IMR-90 (cell line): ENCODE results near the gene DNM3. TPM values are rescaled to one million over a fixed set of nuclear protein-coding genes. Genes with fewer than 3 reads are reported as not detected.

ENCODE experiments used
- ATAC-seq: fragments of 200-7000 bp; cut with Tn5 transposase; 2 replicates; pipeline ENCODE4 v1.9.1; 2020; ENCODE audit warnings: low read depth, mild to moderate bottlenecking, moderate library complexity
- BruUV-seq: library from RNA; stranded (reverse); fragments of 400-500 nt; replicated peaks from 2 replicates; lab custom pipeline; 2021; lab: Mats Ljungman, UMichigan
- CTCF ChIA-PET: fragments of 300-600 bp; formaldehyde crosslinking; extraction: SDS; loops from one replicate; lab custom pipeline; 2021; ENCODE audit warnings: antibody characterized with exemption; lab: Yijun Ruan, JAX
- POLR2A ChIA-PET: fragments of 300-600 bp; sonication (Branson Sonifier 250); formaldehyde crosslinking; loops from one replicate; lab custom pipeline; 2022; ENCODE audit warnings: antibody characterized with exemption; ENCODE audit not compliant: unreplicated experiment; lab: Charles Lee
- DNase-seq: peaks from one replicate; pipeline ENCODE4 v3.0.0; 2013
- H2AFZ ChIP-seq: replicated peaks from 2 replicates; pipeline ENCODE3; 2013; ENCODE audit warnings: low read length, mild to moderate bottlenecking; ENCODE audit not compliant: poor library complexity
- H2AK5ac ChIP-seq: 2 replicates; pipeline ENCODE4 v1.6.1; 2013; ENCODE audit warnings: low read depth, low read length, inconsistent platforms
- H2AK9ac ChIP-seq: replicated peaks from 2 replicates; pipeline ENCODE3; 2013; ENCODE audit warnings: mild to moderate bottlenecking, low read depth, low read length, moderate library complexity; ENCODE audit not compliant: poor library complexity
- H2BK120ac ChIP-seq: 2 replicates; pipeline ENCODE4 v1.6.1; 2013; ENCODE audit warnings: low read depth, low read length, inconsistent platforms
- H2BK15ac ChIP-seq: 3 replicates; pipeline ENCODE4 v1.6.1; 2013; ENCODE audit warnings: low read depth, low read length, inconsistent platforms
- H2BK20ac ChIP-seq: 2 replicates; pipeline ENCODE4 v1.6.1; 2013; ENCODE audit warnings: low read depth, mild to moderate bottlenecking, inconsistent platforms, low read length, moderate library complexity
- H2BK5ac ChIP-seq: 2 replicates; pipeline ENCODE4 v1.6.1; 2013; ENCODE audit warnings: mild to moderate bottlenecking, low read depth, low read length, inconsistent platforms; ENCODE audit not compliant: poor library complexity, severe bottlenecking
- H3K14ac ChIP-seq: replicated peaks from 2 replicates; pipeline ENCODE4 v1.6.1; 2013; ENCODE audit warnings: low read depth, low read length, inconsistent platforms
- H3K18ac ChIP-seq: 2 replicates; pipeline ENCODE4 v1.6.1; 2013; ENCODE audit warnings: low read depth, low read length, control low read depth
- H3K23ac ChIP-seq: 2 replicates; pipeline ENCODE4 v1.6.1; 2013; ENCODE audit warnings: low read depth, low read length, inconsistent platforms
- H3K27ac ChIP-seq: 2 replicates; pipeline ENCODE4 v1.5.1; 2013; ENCODE audit warnings: mild to moderate bottlenecking, control low read depth, low read length; ENCODE audit not compliant: insufficient read depth
- H3K27me3 ChIP-seq: 2 replicates; pipeline ENCODE4 v1.6.1; 2013; ENCODE audit warnings: low read length; ENCODE audit not compliant: control insufficient read depth, insufficient read depth
- H3K36me3 ChIP-seq: 2 replicates; pipeline ENCODE4 v1.6.1; 2013; ENCODE audit warnings: low read length, mixed read lengths; ENCODE audit not compliant: control insufficient read depth, insufficient read depth
- H3K4ac ChIP-seq: 2 replicates; pipeline ENCODE4 v1.6.1; 2013; ENCODE audit warnings: low read depth, low read length, inconsistent platforms
- H3K4me1 ChIP-seq: 2 replicates; pipeline ENCODE4 v1.6.1; 2013; ENCODE audit warnings: low read length, mixed read lengths; ENCODE audit not compliant: control insufficient read depth, insufficient read depth
- H3K4me2 ChIP-seq: 2 replicates; pipeline ENCODE4 v1.6.1; 2013; ENCODE audit warnings: low read depth, mild to moderate bottlenecking, control low read depth, low read length, moderate library complexity
- H3K4me3 ChIP-seq: 2 replicates; pipeline ENCODE4 v1.5.1; 2013; ENCODE audit warnings: low read depth, mild to moderate bottlenecking, control low read depth, low read length, moderate library complexity; ENCODE audit not compliant: insufficient read depth
- H3K56ac ChIP-seq: 2 replicates; pipeline ENCODE4 v1.6.1; 2013; ENCODE audit warnings: low read length, inconsistent platforms; ENCODE audit not compliant: insufficient read depth; ENCODE audit errors: extremely low read depth
- H3K79me1 ChIP-seq, 2 experiments: 2 replicates each; pipeline ENCODE4 v1.6.1; 2013; ENCODE audit warnings: low read length in 2 of 2, inconsistent platforms in 1 of 2, low read depth in 1 of 2
- H3K9ac ChIP-seq: 2 replicates; pipeline ENCODE4 v1.6.1; 2013; ENCODE audit warnings: low read depth, low read length, control low read depth
- H3K9me1 ChIP-seq: 2 replicates; pipeline ENCODE4 v1.6.1; 2013; ENCODE audit warnings: low read length, inconsistent platforms; ENCODE audit not compliant: insufficient read depth
- H3K9me3 ChIP-seq: 2 replicates; pipeline ENCODE4 v1.6.1; 2013; ENCODE audit warnings: low read length; ENCODE audit not compliant: control insufficient read depth, insufficient read depth
- H4K20me1 ChIP-seq: 2 replicates; pipeline ENCODE4 v1.6.1; 2013; ENCODE audit warnings: low read length, inconsistent platforms; ENCODE audit not compliant: insufficient read depth
- H4K5ac ChIP-seq: 2 replicates; pipeline ENCODE4 v1.6.1; 2013; ENCODE audit warnings: mild to moderate bottlenecking, low read depth, low read length, control low read depth
- H4K8ac ChIP-seq, 2 experiments: 2 replicates each; pipeline ENCODE4 v1.6.1; 2013; ENCODE audit warnings: low read depth in 2 of 2, low read length in 2 of 2, control low read depth in 1 of 2, inconsistent platforms in 1 of 2
- H4K91ac ChIP-seq: 2 replicates; pipeline ENCODE4 v1.6.1; 2013; ENCODE audit warnings: low read depth, low read length, inconsistent platforms; ENCODE audit not compliant: insufficient read depth
- BHLHE40 ChIP-seq: fragments of 150-350 bp; IDR thresholded peaks from 2 replicates; pipeline ENCODE4 v1.6.1; 2016; ENCODE audit warnings: mild to moderate bottlenecking, low read depth, low read length
- CEBPB ChIP-seq: IDR thresholded peaks from 2 replicates; pipeline ENCODE4 v1.6.1; 2012; ENCODE audit warnings: low read depth, low read length, improper control_type of control experiment
- CHD1 ChIP-seq: IDR thresholded peaks from 2 replicates; pipeline ENCODE4 v1.6.1; 2012; ENCODE audit warnings: low read depth, low read length, improper control_type of control experiment
- ELK1 ChIP-seq: fragments of 150-350 bp; IDR thresholded peaks from 2 replicates; pipeline ENCODE4 v1.6.1; 2016; ENCODE audit warnings: low read depth, mild to moderate bottlenecking, low read length, moderate library complexity, borderline replicate concordance
- FOS ChIP-seq: fragments of 150-350 bp; IDR thresholded peaks from 2 replicates; pipeline ENCODE4 v1.6.1; 2016; ENCODE audit warnings: low read depth, low read length
- MAFK ChIP-seq: IDR thresholded peaks from 2 replicates; pipeline ENCODE4 v1.6.1; 2012; ENCODE audit warnings: low read depth, low read length, improper control_type of control experiment
- MAZ ChIP-seq: IDR thresholded peaks from 2 replicates; pipeline ENCODE4 v1.6.1; 2012; ENCODE audit warnings: low read depth, mild to moderate bottlenecking, low read length, improper control_type of control experiment, moderate library complexity, borderline replicate concordance
- MXI1 ChIP-seq: IDR thresholded peaks from 2 replicates; pipeline ENCODE4 v1.6.1; 2012; ENCODE audit warnings: low read depth, mild to moderate bottlenecking, low read length, moderate library complexity, borderline replicate concordance
- NFE2L2 ChIP-seq: fragments of 150-350 bp; IDR thresholded peaks from 2 replicates; pipeline ENCODE4 v1.6.1; 2016; ENCODE audit warnings: low read depth, mild to moderate bottlenecking, low read length
- POLR2A ChIP-seq: IDR thresholded peaks from 2 replicates; pipeline ENCODE4 v1.6.1; 2012; ENCODE audit warnings: mild to moderate bottlenecking, low read depth, low read length
- RAD21 ChIP-seq: IDR thresholded peaks from 2 replicates; pipeline ENCODE4 v1.6.1; 2012; ENCODE audit warnings: low read length, improper control_type of control experiment
- RCOR1 ChIP-seq: IDR thresholded peaks from 2 replicates; pipeline ENCODE4 v1.6.1; 2012; ENCODE audit warnings: mild to moderate bottlenecking, low read length, improper control_type of control experiment; ENCODE audit not compliant: insufficient replicate concordance
- RFX5 ChIP-seq: IDR thresholded peaks from 2 replicates; pipeline ENCODE4 v1.8.0; 2012; ENCODE audit warnings: low read depth, mild to moderate bottlenecking, low read length, moderate library complexity
- SMC3 ChIP-seq: fragments of 150-350 bp; IDR thresholded peaks from 2 replicates; pipeline ENCODE4 v1.6.1; 2016; ENCODE audit warnings: low read depth, mild to moderate bottlenecking, antibody characterized with exemption, low read length, moderate library complexity
- USF2 ChIP-seq: fragments of 150-350 bp; IDR thresholded peaks from 2 replicates; pipeline ENCODE4 v1.6.1; 2017; ENCODE audit warnings: mild to moderate bottlenecking, antibody characterized with exemption, low read length, low read depth
- dilution Hi-C: fragments of 300-500 bp; cut with HindIII; formaldehyde crosslinking; loops from one replicate; pipeline ENCODE4 v1.14.3; 2018; ENCODE audit warnings: low sequenced_read_pairs; ENCODE audit not compliant: unreplicated experiment
- in situ Hi-C: fragments of 300-500 bp; cut with MboI; formaldehyde crosslinking; loops from 3 replicates; pipeline ENCODE4 v1.14.3; 2019; ENCODE audit warnings: low sequenced_read_pairs, inconsistent platforms, mixed read lengths
- intact Hi-C: fragments of 100-400 bp; cut with micrococcal nuclease; formaldehyde crosslinking; loops from 2 replicates; pipeline ENCODE4 v1.10.0; 2022
- polyA plus RNA-seq, 3 experiments: library from polyadenylated mRNA; depleted of rRNA; stranded (reverse); fragments of >200 nt; gene quantifications; 2 replicates each; pipeline ENCODE4 v1.2.3, GENCODE V29; 2012; ENCODE audit warnings: low replicate concordance in 1 of 3
- total RNA-seq: library from RNA; depleted of rRNA; stranded (reverse); fragments of >200 nt; gene quantifications from 2 replicates; pipeline ENCODE4 v1.2.3, GENCODE V29; 2012
- TF ChIP-seq, protein P1 (sequence below): conservative IDR thresholded peaks from 2 replicates; pipeline ENCODE4 v1.5.1; 2012; ENCODE audit warnings: mild to moderate bottlenecking, low read depth, low read length, improper control_type of control experiment

Gene DNM3
- total and polyA plus RNA-seq, 2 of the 4 experiments (the other 2 are of a cell fraction): 0.36 TPM

DNA sequence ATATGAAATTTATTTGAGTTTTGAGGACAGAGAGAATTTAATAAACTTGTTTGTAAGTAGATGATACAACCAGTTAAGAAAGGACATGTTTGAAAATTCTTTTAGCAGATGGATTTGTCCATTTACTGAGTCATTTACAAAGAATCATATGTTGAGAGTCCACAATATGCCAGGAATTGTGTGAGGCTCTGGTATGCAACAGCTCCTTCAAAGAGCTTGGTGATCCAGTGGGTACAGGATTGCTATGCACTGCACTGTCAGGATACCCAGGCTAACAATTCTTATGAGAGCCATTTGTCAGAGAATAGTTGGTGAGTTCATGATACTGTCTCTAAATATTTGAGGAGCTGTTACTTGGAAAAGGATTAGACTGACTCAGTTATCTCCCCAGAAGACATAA, 11.0 kb downstream of the DNM3 start:
- in situ Hi-C loops (no loop called here), intact Hi-C loops (no loop called here), dilution Hi-C loops (no loop called here)
- H3K14ac ChIP-seq: no peak overlapping the region
- no peaks in the 10 kb centered on the region for H3K4me1 ChIP-seq
- peaks cover 6% of the 10 kb centered on the region for H3K27me3 ChIP-seq
- H2AK5ac ChIP-seq: no peak overlapping the region
- ATAC-seq (peak; percentile 76), DNase-seq (peak; percentile 10)
- no peak overlapping the region for H2BK5ac ChIP-seq
- no peaks in the 10 kb centered on the region for H3K9me3 ChIP-seq
- H3K56ac ChIP-seq: no peak overlapping the region
- H2BK15ac ChIP-seq: no peak overlapping the region
- no peak overlapping the region for H2AFZ ChIP-seq
- H3K18ac ChIP-seq: no peak overlapping the region
- no TSS peak for BruUV-seq
- no peak overlapping the region for H3K4ac ChIP-seq
- CTCF ChIA-PET: no interaction called here
- no peak overlapping the region for H3K4me3 ChIP-seq
- H4K5ac ChIP-seq: no peak overlapping the region
- H3K23ac ChIP-seq: no peak overlapping the region
- no peak overlapping the region for H2BK120ac ChIP-seq
- H4K8ac ChIP-seq: no peak overlapping the region
- no peak overlapping the region for H2BK20ac ChIP-seq
- H3K36me3 ChIP-seq: no peaks in the 10 kb centered on the region
- POLR2A ChIA-PET: no interaction called here
- H3K79me1 ChIP-seq: no peaks in the 10 kb centered on the region
- no peaks in the 10 kb centered on the region for H4K20me1 ChIP-seq
- H4K91ac ChIP-seq: no peak overlapping the region
- no peaks in the 10 kb centered on the region for H3K9me1 ChIP-seq
- no peak overlapping the region for H2AK9ac ChIP-seq
- no peak overlapping the region for H3K9ac ChIP-seq
- no peak overlapping the region for H3K4me2 ChIP-seq
- TF ChIP-seq USF2: no peak
- no peak for TF ChIP-seq CHD1
- TF ChIP-seq POLR2A: no peak
- no peak for TF ChIP-seq RCOR1
- TF ChIP-seq MAZ: no peak
- TF ChIP-seq, protein P1, sequence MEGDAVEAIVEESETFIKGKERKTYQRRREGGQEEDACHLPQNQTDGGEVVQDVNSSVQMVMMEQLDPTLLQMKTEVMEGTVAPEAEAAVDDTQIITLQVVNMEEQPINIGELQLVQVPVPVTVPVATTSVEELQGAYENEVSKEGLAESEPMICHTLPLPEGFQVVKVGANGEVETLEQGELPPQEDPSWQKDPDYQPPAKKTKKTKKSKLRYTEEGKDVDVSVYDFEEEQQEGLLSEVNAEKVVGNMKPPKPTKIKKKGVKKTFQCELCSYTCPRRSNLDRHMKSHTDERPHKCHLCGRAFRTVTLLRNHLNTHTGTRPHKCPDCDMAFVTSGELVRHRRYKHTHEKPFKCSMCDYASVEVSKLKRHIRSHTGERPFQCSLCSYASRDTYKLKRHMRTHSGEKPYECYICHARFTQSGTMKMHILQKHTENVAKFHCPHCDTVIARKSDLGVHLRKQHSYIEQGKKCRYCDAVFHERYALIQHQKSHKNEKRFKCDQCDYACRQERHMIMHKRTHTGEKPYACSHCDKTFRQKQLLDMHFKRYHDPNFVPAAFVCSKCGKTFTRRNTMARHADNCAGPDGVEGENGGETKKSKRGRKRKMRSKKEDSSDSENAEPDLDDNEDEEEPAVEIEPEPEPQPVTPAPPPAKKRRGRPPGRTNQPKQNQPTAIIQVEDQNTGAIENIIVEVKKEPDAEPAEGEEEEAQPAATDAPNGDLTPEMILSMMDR: no peak
- no peak for TF ChIP-seq FOS
- no peak for TF ChIP-seq MXI1
- TF ChIP-seq RAD21: no peak
- TF ChIP-seq BHLHE40: no peak
- TF ChIP-seq CEBPB: no peak
- no peak for TF ChIP-seq MAFK
- no peak for TF ChIP-seq RFX5
- TF ChIP-seq ELK1: no peak
- TF ChIP-seq NFE2L2: no peak
- TF ChIP-seq SMC3: no peak
- H3K27ac ChIP-seq: no peak overlapping the region
